ENCODE measurements around the gene E2F2.

The E2F2 gene

GRCh38 chr1:23485002-23485332, 46.1 kb downstream of the E2F2 start:
- H3K4me3 ChIP-seq (ENCODE audit: low read depth, low read length) = peak overlapping the region; percentile 63; the same call in 1 of the 2 replicates
- POLR2A ChIA-PET = interaction anchor here (0.6 to 2.5 kb wide), 3 partner anchors 43 to 386 kb away, joined by 4 to 10 read pairs (median 6); partner anchors contain the start of gene E2F2
- H3K36me3 ChIP-seq (ENCODE audit: control insufficient read depth in 2 of 2, insufficient read depth in 1 of 2, low read length in 2 of 2) = no peaks in the 10 kb centered on the region

GRCh38 chr1:23484253-23485001, 46.6 kb downstream of the E2F2 start:
- Histone ChIP-seq H3K9me3 (ENCODE audit: control insufficient read depth, insufficient read depth, low read depth, low read length) (no peaks in the 10 kb centered on the region), H3K27ac (ENCODE audit: extremely low read depth, low read depth, low read length) (no peak overlapping the region), H3K4me3 (ENCODE audit: low read depth, low read length) (peak overlapping the region; percentile 63), H3K4me1 (ENCODE audit: control insufficient read depth, insufficient read depth, low read length) (no peaks in the 10 kb centered on the region), H3K36me3 (ENCODE audit: control insufficient read depth in 2 of 2, insufficient read depth in 1 of 2, low read length in 2 of 2) (no peaks in the 10 kb centered on the region)
- CTCF ChIA-PET = interaction anchor here (1.1 to 7.5 kb wide), 4 partner anchors 12 to 153 kb away, joined by 5 to 72 read pairs (median 8); no protein-coding TSS in a partner anchor
- POLR2A ChIA-PET = interaction anchor here (0.6 to 2.5 kb wide), 9 partner anchors 13 to 385 kb away, joined by 3 to 10 read pairs (median 6); partner anchors contain the start of genes E2F2, HNRNPR and ZNF436
- peak; percentile 70 for TF ChIP-seq ZIC2 (tag by site-specific recombination; IDR thresholded peaks at IDR 0.05)
- no peak for TF ChIP-seq ZNF146 (tag by site-specific recombination; IDR thresholded peaks at IDR 0.05)
- 0 out of 2 replicates have a peak, but pooled peaks have one; percentile 45 for TF ChIP-seq ZNF24 (tag by site-specific recombination; IDR thresholded peaks at IDR 0.05)
- TF ChIP-seq ZNF654 (tag by site-specific recombination; IDR thresholded peaks at IDR 0.05; ENCODE audit: low read depth) = no peak
- TF ChIP-seq KLF1 (tag by site-specific recombination; IDR thresholded peaks at IDR 0.05) = peak; percentile 92
- no peak for TF ChIP-seq ZNF416 (tag by site-specific recombination; IDR thresholded peaks at IDR 0.05)
- peak; percentile 77 for TF ChIP-seq SP2 (tag by site-specific recombination; IDR thresholded peaks at IDR 0.05)
- TF ChIP-seq ZNF530 (tag by site-specific recombination; IDR thresholded peaks at IDR 0.05; ENCODE audit: low read depth) = no peak
- TF ChIP-seq KLF16 (tag by site-specific recombination; IDR thresholded peaks at IDR 0.05) = peak; percentile 91
- TF ChIP-seq, protein P1, sequence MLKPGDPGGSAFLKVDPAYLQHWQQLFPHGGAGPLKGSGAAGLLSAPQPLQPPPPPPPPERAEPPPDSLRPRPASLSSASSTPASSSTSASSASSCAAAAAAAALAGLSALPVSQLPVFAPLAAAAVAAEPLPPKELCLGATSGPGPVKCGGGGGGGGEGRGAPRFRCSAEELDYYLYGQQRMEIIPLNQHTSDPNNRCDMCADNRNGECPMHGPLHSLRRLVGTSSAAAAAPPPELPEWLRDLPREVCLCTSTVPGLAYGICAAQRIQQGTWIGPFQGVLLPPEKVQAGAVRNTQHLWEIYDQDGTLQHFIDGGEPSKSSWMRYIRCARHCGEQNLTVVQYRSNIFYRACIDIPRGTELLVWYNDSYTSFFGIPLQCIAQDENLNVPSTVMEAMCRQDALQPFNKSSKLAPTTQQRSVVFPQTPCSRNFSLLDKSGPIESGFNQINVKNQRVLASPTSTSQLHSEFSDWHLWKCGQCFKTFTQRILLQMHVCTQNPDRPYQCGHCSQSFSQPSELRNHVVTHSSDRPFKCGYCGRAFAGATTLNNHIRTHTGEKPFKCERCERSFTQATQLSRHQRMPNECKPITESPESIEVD (tag by site-specific recombination; IDR thresholded peaks at IDR 0.05) = no peak
- TF ChIP-seq ZNF362 (tag by site-specific recombination; IDR thresholded peaks at IDR 0.05) = no peak
- TF ChIP-seq EGR2 (tag by site-specific recombination; IDR thresholded peaks at IDR 0.05; ENCODE audit: low read depth) = peak; percentile 48; the same call in 1 of the 2 replicates
- no peak for TF ChIP-seq YY1 (tag by site-specific recombination; IDR thresholded peaks at IDR 0.05)
- peak; percentile 33; the same call in 1 of the 2 replicates for TF ChIP-seq ZBTB20 (tag by site-specific recombination; IDR thresholded peaks at IDR 0.05)
- TF ChIP-seq BCL11B (tag by site-specific recombination; IDR thresholded peaks at IDR 0.05; ENCODE audit: low read depth) = no peak
- no peak for TF ChIP-seq ZNF433 (tag by site-specific recombination; IDR thresholded peaks at IDR 0.05; ENCODE audit: low read depth)
- TF ChIP-seq ZNF670 (tag by site-specific recombination; IDR thresholded peaks at IDR 0.05; ENCODE audit: low read depth) = no peak
- TF ChIP-seq KLF8 (tag by site-specific recombination; IDR thresholded peaks at IDR 0.05) = peak; percentile 67
- peak; percentile 66; the same call in 1 of the 2 replicates for TF ChIP-seq ZBTB17 (tag by site-specific recombination; IDR thresholded peaks at IDR 0.05)
- TF ChIP-seq ZNF266 (tag by site-specific recombination; IDR thresholded peaks at IDR 0.05; ENCODE audit: low read depth) = no peak
- no peak for TF ChIP-seq SCRT1 (tag by site-specific recombination; IDR thresholded peaks at IDR 0.05; ENCODE audit: borderline replicate concordance)

More at GRCh38 chr1:23485002-23485332, 46.1 kb downstream of the E2F2 start:
- Histone ChIP-seq H3K4me1 (ENCODE audit: control insufficient read depth, insufficient read depth, low read length) (no peaks in the 10 kb centered on the region), H3K27ac (ENCODE audit: extremely low read depth, low read depth, low read length) (no peak overlapping the region), H3K9me3 (ENCODE audit: control insufficient read depth, insufficient read depth, low read depth, low read length) (no peaks in the 10 kb centered on the region)
- TF ChIP-seq, protein P2, sequence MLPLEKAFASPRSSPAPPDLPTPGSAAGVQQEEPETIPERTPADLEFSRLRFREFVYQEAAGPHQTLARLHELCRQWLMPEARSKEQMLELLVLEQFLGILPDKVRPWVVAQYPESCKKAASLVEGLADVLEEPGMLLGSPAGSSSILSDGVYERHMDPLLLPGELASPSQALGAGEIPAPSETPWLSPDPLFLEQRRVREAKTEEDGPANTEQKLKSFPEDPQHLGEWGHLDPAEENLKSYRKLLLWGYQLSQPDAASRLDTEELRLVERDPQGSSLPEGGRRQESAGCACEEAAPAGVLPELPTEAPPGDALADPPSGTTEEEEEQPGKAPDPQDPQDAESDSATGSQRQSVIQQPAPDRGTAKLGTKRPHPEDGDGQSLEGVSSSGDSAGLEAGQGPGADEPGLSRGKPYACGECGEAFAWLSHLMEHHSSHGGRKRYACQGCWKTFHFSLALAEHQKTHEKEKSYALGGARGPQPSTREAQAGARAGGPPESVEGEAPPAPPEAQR (tag by site-specific recombination; IDR thresholded peaks at IDR 0.05) = no peak
- TF ChIP-seq, protein P3, sequence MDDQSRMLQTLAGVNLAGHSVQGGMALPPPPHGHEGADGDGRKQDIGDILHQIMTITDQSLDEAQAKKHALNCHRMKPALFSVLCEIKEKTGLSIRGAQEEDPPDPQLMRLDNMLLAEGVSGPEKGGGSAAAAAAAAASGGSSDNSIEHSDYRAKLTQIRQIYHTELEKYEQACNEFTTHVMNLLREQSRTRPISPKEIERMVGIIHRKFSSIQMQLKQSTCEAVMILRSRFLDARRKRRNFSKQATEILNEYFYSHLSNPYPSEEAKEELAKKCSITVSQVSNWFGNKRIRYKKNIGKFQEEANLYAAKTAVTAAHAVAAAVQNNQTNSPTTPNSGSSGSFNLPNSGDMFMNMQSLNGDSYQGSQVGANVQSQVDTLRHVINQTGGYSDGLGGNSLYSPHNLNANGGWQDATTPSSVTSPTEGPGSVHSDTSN (CRISPR knock-in tag; IDR thresholded peaks at IDR 0.05) = no peak
- TF ChIP-seq ZNF184 (tag by site-specific recombination; IDR thresholded peaks at IDR 0.05) (no peak), ZIC2 (tag by site-specific recombination; IDR thresholded peaks at IDR 0.05) (no peak), ZNF48 (tag by site-specific recombination; IDR thresholded peaks at IDR 0.05) (no peak)
- TF ChIP-seq, protein P4, sequence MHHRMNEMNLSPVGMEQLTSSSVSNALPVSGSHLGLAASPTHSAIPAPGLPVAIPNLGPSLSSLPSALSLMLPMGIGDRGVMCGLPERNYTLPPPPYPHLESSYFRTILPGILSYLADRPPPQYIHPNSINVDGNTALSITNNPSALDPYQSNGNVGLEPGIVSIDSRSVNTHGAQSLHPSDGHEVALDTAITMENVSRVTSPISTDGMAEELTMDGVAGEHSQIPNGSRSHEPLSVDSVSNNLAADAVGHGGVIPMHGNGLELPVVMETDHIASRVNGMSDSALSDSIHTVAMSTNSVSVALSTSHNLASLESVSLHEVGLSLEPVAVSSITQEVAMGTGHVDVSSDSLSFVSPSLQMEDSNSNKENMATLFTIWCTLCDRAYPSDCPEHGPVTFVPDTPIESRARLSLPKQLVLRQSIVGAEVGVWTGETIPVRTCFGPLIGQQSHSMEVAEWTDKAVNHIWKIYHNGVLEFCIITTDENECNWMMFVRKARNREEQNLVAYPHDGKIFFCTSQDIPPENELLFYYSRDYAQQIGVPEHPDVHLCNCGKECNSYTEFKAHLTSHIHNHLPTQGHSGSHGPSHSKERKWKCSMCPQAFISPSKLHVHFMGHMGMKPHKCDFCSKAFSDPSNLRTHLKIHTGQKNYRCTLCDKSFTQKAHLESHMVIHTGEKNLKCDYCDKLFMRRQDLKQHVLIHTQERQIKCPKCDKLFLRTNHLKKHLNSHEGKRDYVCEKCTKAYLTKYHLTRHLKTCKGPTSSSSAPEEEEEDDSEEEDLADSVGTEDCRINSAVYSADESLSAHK (tag by site-specific recombination; IDR thresholded peaks at IDR 0.05) = no peak
- CTCF ChIA-PET = interaction anchor here (0.6 to 7.5 kb wide), 6 partner anchors 12 to 152 kb away, joined by 3 to 72 read pairs (median 5); no protein-coding TSS in a partner anchor
